CD4-positive, alpha-beta T cell treated with Interferon gamma for 1 hour (primary cell): ENCODE measurements around the gene ITGA5.

ENCODE experiments used
- DNase-seq: peaks from one replicate; pipeline ENCODE4 v3.0.0-alpha.2; 2020

The ITGA5 gene

GRCh38 chr12:54386403-54387113, 32.5 kb downstream of the ITGA5 start:
- DNase-seq = no peak

- peak; percentile 52 for DNase-seq
These were observed 33.7 kb downstream of the ITGA5 start for GRCh38 chr12:54385251-54385914.

- DNase-seq = peak; percentile 70
These were observed 34.5 kb downstream of the ITGA5 start, which contains the start of gene ZNF385A for GRCh38 chr12:54384591-54385041. TSS of gene ZNF385A (minus strand) at chr12:54384733. CDS start at chr12:54384514, 219 bp downstream.

GRCh38 chr12:54383041-54383609, 35.9 kb downstream of the ITGA5 start:
- peak; percentile 79 for DNase-seq

- no peak for DNase-seq
These were observed 37.9 kb downstream of the ITGA5 start for GRCh38 chr12:54381136-54381535.

- peak; percentile 84 for DNase-seq
These were observed 39.5 kb downstream of the ITGA5 start for GRCh38 chr12:54379398-54380201.

GRCh38 chr12:54378796-54379397, 40.2 kb downstream of the ITGA5 start:
- no peak for DNase-seq

GRCh38 chr12:54377797-54378515, 41.1 kb downstream of the ITGA5 start:
- no peak for DNase-seq

- DNase-seq = no peak
These were observed 42.1 kb downstream of the ITGA5 start for GRCh38 chr12:54377007-54377406.

- no peak for DNase-seq
These were observed 42.5 kb downstream of the ITGA5 start for GRCh38 chr12:54376596-54376995.

- no peak for DNase-seq
These were observed 43.8 kb downstream of the ITGA5 start for GRCh38 chr12:54375259-54375579.

- no peak for DNase-seq
These were observed 44.4 kb downstream of the ITGA5 start for GRCh38 chr12:54374562-54375258.

GRCh38 chr12:54373649-54374561, 45.2 kb downstream of the ITGA5 start:
- DNase-seq = no peak

GRCh38 chr12:54372113-54372806, 46.8 kb downstream of the ITGA5 start:
- no peak for DNase-seq

GRCh38 chr12:54371328-54372112, 47.5 kb downstream of the ITGA5 start:
- no peak for DNase-seq

GRCh38 chr12:54370171-54370730, 48.8 kb downstream of the ITGA5 start:
- peak; percentile 37 for DNase-seq

- no peak for DNase-seq
These were observed 49.4 kb downstream of the ITGA5 start for GRCh38 chr12:54369597-54370131.
